Panc1 (cell line): ENCODE measurements around the gene C22orf42.
"Not testable (repeated sequence)": the region's sequence is repeated elsewhere in the genome, so short reads cannot be mapped to it uniquely, and the experiment has no call there.

Source experiments
- CTCF ChIP-seq: fragments of 450-650 bp; IDR thresholded peaks from 2 replicates; pipeline ENCODE4 v1.5.1; 2017; ENCODE audit warnings: mild to moderate bottlenecking
- POLR2AphosphoS5 ChIP-seq: IDR thresholded peaks from 2 replicates; pipeline ENCODE4 v1.6.1; 2012; ENCODE audit warnings: mild to moderate bottlenecking, low read depth, low read length, moderate library complexity
- SIN3A ChIP-seq: IDR thresholded peaks from 2 replicates; pipeline ENCODE4 v1.6.1; 2012; ENCODE audit warnings: low read depth, mild to moderate bottlenecking, low read length, moderate library complexity, borderline replicate concordance; ENCODE audit not compliant: insufficient read depth

GRCh38 chr22:32191021-32191420, 31.9 kb upstream of the C22orf42 start:
- TF ChIP-seq CTCF, SIN3A, POLR2AphosphoS5: not testable (repeated sequence)
